ENCODE measurements around the gene GATA3.

- TF ChIP-seq BACH2 (CRISPR knock-in tag; IDR thresholded peaks at IDR 0.05; ENCODE audit: borderline replicate concordance) (no peak), ZFP3 (CRISPR knock-in tag; IDR thresholded peaks at IDR 0.05) (no peak), ISL1 (CRISPR knock-in tag; IDR thresholded peaks at IDR 0.05) (no peak), ARNTL (CRISPR knock-in tag; IDR thresholded peaks at IDR 0.05; ENCODE audit: borderline replicate concordance, low read depth) (no peak), ZFP30 (CRISPR knock-in tag; IDR thresholded peaks at IDR 0.05) (no peak), POU6F1 (CRISPR knock-in tag; IDR thresholded peaks at IDR 0.05; ENCODE audit: borderline replicate concordance, low read depth) (no peak), PATZ1 (CRISPR knock-in tag; IDR thresholded peaks at IDR 0.05; ENCODE audit: borderline replicate concordance) (no peak), RARB (CRISPR knock-in tag; IDR thresholded peaks at IDR 0.05) (no peak), ZC3H10 (CRISPR knock-in tag; IDR thresholded peaks at IDR 0.05) (no peak), ESRRG (CRISPR knock-in tag; IDR thresholded peaks at IDR 0.05) (no peak)
Observed at GRCh38 chr10:8114741-8115617, 60.5 kb downstream of the GATA3 start.

All from SK-N-SH treated with all-trans-retinoic acid at 6 μM for 48 hours (cell line).